Measurements from ENCODE around the gene COL21A1. TPM values are rescaled to one million over a fixed set of nuclear protein-coding genes. Genes with fewer than 3 reads are reported as not detected.

Gene COL21A1
- total RNA-seq, 1 experiment from 2014 or later = 3.3 TPM

- Histone ChIP-seq H3K4me1 (ENCODE audit: control insufficient read depth, insufficient read depth, low read length) (no peaks in the 10 kb centered on the region), H3K4me3 (ENCODE audit: low read depth in 2 of 2, low read length in 2 of 2) (no peak overlapping the region), H3K9me3 (ENCODE audit: control insufficient read depth, insufficient read depth, low read depth, low read length) (no peaks in the 10 kb centered on the region; the same call in 1 of the 2 replicates), H3K36me3 (ENCODE audit: control insufficient read depth, insufficient read depth, low read length) (no peaks in the 10 kb centered on the region), H3K27ac (ENCODE audit: low read length) (no peak overlapping the region), H3K27me3 (ENCODE audit: control insufficient read depth, insufficient read depth, low read length) (no peaks in the 10 kb centered on the region)
- BruUV-seq (replicated peaks) = no TSS peak
- POLR2A ChIA-PET = no interaction called here
- DNase-seq (ENCODE audit: low read depth, low spot score) (no peak), ATAC-seq (no peak)
- TF ChIP-seq TCF7L2 (IDR thresholded peaks at IDR 0.05; ENCODE audit: low read depth, low read length) = no peak
- no peak for TF ChIP-seq CTCF (IDR thresholded peaks at IDR 0.05)
- TF ChIP-seq SIN3A (IDR thresholded peaks at IDR 0.05; ENCODE audit: borderline replicate concordance, insufficient read depth, low read depth, low read length) = no peak
- TF ChIP-seq, protein P1, sequence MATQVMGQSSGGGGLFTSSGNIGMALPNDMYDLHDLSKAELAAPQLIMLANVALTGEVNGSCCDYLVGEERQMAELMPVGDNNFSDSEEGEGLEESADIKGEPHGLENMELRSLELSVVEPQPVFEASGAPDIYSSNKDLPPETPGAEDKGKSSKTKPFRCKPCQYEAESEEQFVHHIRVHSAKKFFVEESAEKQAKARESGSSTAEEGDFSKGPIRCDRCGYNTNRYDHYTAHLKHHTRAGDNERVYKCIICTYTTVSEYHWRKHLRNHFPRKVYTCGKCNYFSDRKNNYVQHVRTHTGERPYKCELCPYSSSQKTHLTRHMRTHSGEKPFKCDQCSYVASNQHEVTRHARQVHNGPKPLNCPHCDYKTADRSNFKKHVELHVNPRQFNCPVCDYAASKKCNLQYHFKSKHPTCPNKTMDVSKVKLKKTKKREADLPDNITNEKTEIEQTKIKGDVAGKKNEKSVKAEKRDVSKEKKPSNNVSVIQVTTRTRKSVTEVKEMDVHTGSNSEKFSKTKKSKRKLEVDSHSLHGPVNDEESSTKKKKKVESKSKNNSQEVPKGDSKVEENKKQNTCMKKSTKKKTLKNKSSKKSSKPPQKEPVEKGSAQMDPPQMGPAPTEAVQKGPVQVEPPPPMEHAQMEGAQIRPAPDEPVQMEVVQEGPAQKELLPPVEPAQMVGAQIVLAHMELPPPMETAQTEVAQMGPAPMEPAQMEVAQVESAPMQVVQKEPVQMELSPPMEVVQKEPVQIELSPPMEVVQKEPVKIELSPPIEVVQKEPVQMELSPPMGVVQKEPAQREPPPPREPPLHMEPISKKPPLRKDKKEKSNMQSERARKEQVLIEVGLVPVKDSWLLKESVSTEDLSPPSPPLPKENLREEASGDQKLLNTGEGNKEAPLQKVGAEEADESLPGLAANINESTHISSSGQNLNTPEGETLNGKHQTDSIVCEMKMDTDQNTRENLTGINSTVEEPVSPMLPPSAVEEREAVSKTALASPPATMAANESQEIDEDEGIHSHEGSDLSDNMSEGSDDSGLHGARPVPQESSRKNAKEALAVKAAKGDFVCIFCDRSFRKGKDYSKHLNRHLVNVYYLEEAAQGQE (IDR thresholded peaks at IDR 0.05; ENCODE audit: insufficient read depth in 1 of 2, low read depth in 2 of 2, low read length in 1 of 2) = no peak
- TF ChIP-seq POLR2AphosphoS5 (IDR thresholded peaks at IDR 0.05; ENCODE audit: low read depth, low read length) = no peak
- in situ Hi-C loops (cut with HindIII; ENCODE audit: low pct_unique_long_range_greater_than_20kb, low sequenced_read_pairs) = no loop called here
- intact Hi-C loops (cut with micrococcal nuclease; ENCODE audit: unreplicated experiment) = no loop called here
- CTCF ChIA-PET = no interaction called here
Measured at GRCh38 chr6:56270812-56271441, 23.5 kb upstream of the COL21A1 start.

- H3K4me1 ChIP-seq (ENCODE audit: control insufficient read depth, insufficient read depth, low read length) = no peaks in the 10 kb centered on the region
- in situ Hi-C loops (cut with HindIII; ENCODE audit: low pct_unique_long_range_greater_than_20kb, low sequenced_read_pairs) (no loop called here), intact Hi-C loops (cut with micrococcal nuclease; ENCODE audit: unreplicated experiment) (no loop called here)
- ChIA-PET POLR2A (no interaction called here), CTCF (no interaction called here)
- H3K36me3 ChIP-seq (ENCODE audit: control insufficient read depth, insufficient read depth, low read length) = no peaks in the 10 kb centered on the region
- no peaks in the 10 kb centered on the region; the same call in 1 of the 2 replicates for H3K9me3 ChIP-seq (ENCODE audit: control insufficient read depth, insufficient read depth, low read depth, low read length)
- no peak for ATAC-seq
- DNase-seq (ENCODE audit: low read depth, low spot score) = no peak
- H3K4me3 ChIP-seq (ENCODE audit: low read depth in 2 of 2, low read length in 2 of 2) = no peak overlapping the region
- BruUV-seq (replicated peaks) = no TSS peak
- no peak for TF ChIP-seq SIN3A (IDR thresholded peaks at IDR 0.05; ENCODE audit: borderline replicate concordance, insufficient read depth, low read depth, low read length)
- TF ChIP-seq POLR2AphosphoS5 (IDR thresholded peaks at IDR 0.05; ENCODE audit: low read depth, low read length) = no peak
- no peak for TF ChIP-seq CTCF (IDR thresholded peaks at IDR 0.05)
- TF ChIP-seq TCF7L2 (IDR thresholded peaks at IDR 0.05; ENCODE audit: low read depth, low read length) = no peak
- TF ChIP-seq, protein P1 (IDR thresholded peaks at IDR 0.05; ENCODE audit: insufficient read depth in 1 of 2, low read depth in 2 of 2, low read length in 1 of 2) = no peak
- H3K27me3 ChIP-seq (ENCODE audit: control insufficient read depth, insufficient read depth, low read length) = no peaks in the 10 kb centered on the region
- H3K27ac ChIP-seq (ENCODE audit: low read length) = no peak overlapping the region
Measured at GRCh38 chr6:56268266-56268665, 20.9 kb upstream of the COL21A1 start.

Data from Panc1 (cell line).